GM18498 (cell line): ENCODE data around the gene METTL1.

Experiments
- ATAC-seq: cut with Tn5 transposase; IDR thresholded peaks from one replicate; pipeline ENCODE4 v1.9.1; 2021; ENCODE audit warnings: mild to moderate bottlenecking, moderate library complexity; ENCODE audit not compliant: unreplicated experiment

Gene METTL1

GRCh38 chr12:57739914-57740538 is 31.9 kb downstream of the METTL1 start:
- no peak for ATAC-seq

GRCh38 chr12:57739387-57739786 is 32.5 kb downstream of the METTL1 start:
- ATAC-seq = no peak

GRCh38 chr12:57738661-57739237 is 33.2 kb downstream of the METTL1 start, which contains the start of gene AGAP2:
AGAP2 (minus strand) TSS chr12:57738742; CDS start chr12:57738246, 496 bp downstream.
- ATAC-seq = no peak

GRCh38 chr12:57737467-57738460 is 34.1 kb downstream of the METTL1 start:
- ATAC-seq = no peak

- ATAC-seq = no peak
Observed at GRCh38 chr12:57736741-57737466, 35.0 kb downstream of the METTL1 start.

- no peak for ATAC-seq
Observed at GRCh38 chr12:57735952-57736740, 35.8 kb downstream of the METTL1 start.

GRCh38 chr12:57735198-57735855 is 36.6 kb downstream of the METTL1 start:
- ATAC-seq = no peak

- no peak for ATAC-seq
Observed at GRCh38 chr12:57734591-57734990, 37.3 kb downstream of the METTL1 start.

- ATAC-seq = no peak
Observed at GRCh38 chr12:57733928-57734327, 38.0 kb downstream of the METTL1 start.

- ATAC-seq = no peak
Observed at GRCh38 chr12:57732726-57733593, 38.9 kb downstream of the METTL1 start.

GRCh38 chr12:57732270-57732669 is 39.6 kb downstream of the METTL1 start:
- ATAC-seq = no peak

GRCh38 chr12:57731411-57732080 is 40.4 kb downstream of the METTL1 start:
- ATAC-seq = no peak

- no peak for ATAC-seq
Observed at GRCh38 chr12:57730336-57731067, 41.4 kb downstream of the METTL1 start.

- no peak for ATAC-seq
Observed at GRCh38 chr12:57729321-57729844, 42.5 kb downstream of the METTL1 start.

- no peak for ATAC-seq
Observed at GRCh38 chr12:57727758-57728395, 44.0 kb downstream of the METTL1 start.

- no peak for ATAC-seq
Observed at GRCh38 chr12:57726884-57727757, 44.8 kb downstream of the METTL1 start.
